HG03064 (cell line): ENCODE measurements around the gene TMEM213.

Experiments
- ATAC-seq: cut with Tn5 transposase; IDR thresholded peaks from one replicate; pipeline ENCODE4 v1.9.1; 2021; ENCODE audit warnings: low read depth; ENCODE audit not compliant: unreplicated experiment

Gene TMEM213

DNA sequence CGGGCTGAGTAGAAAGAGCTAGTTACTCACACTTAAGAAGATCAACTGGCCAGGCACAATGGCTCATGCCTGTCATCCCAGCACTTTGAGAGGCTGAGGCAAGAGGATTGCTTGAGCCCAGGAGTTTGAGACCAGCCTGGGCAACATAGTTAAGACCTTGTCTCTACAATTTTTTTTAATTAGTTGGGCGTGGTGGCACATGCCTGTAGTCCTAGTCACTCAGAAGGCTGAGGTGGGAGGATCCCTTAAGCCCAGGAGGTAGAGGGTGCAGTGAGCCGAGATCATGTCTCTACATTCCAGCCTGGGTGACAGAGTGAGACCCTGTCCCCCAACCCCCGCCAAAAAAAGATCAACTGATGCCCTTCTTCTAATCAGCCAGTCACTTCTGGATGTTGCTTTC, 74.8 kb downstream of the TMEM213 start:
- ATAC-seq, result no peak

DNA sequence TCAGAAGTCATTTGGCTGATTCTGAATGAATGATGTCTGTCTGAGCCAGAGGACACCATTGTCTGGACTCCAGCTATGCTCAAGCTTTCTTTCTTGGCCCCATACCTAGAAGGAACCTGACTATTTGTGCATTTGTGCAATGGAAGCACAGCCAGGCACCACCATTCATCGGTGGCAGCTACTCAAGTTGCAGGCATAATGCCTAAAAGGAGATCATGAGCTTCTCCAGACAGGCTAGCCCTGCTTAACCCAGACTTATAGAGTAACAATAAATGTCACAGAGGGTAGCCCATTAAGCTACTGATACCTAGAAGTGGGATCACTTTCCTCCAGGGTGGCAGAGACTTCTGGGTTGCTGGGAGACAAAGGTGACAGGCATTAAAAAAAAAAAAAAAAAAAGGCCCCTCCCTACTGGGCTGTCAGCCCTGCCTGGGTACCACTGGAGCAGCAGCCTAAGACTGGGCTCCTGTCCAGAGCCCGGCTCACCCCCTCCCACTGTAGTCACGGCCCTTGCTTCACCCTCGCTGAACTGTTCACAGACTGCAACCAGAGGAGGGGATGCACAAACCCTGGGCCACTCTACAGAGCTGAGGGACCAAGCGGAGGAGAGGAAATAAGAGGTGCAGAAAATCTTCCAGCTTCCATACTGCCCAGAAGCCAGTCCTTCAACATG, 75.6 kb downstream of the TMEM213 start:
- no peak for ATAC-seq

DNA sequence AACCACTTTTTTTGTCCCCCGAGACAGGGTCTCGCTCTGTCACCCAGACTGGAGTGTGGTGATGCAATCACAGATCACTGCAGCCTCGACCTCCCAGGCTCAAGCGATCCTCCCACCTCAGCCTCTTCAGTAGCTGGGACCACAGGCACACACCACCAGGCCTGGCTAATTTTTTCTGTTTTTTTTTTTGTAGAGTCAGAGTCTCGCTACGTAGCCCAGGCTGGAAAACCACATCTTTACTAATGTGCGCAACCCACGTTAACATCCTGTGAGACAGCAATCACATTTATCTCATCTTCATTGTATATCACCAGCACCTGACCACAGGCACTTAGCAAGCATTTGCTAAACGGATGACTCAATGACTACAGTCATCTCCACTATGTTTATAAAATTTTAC, 78.0 kb downstream of the TMEM213 start:
- no peak for ATAC-seq

DNA sequence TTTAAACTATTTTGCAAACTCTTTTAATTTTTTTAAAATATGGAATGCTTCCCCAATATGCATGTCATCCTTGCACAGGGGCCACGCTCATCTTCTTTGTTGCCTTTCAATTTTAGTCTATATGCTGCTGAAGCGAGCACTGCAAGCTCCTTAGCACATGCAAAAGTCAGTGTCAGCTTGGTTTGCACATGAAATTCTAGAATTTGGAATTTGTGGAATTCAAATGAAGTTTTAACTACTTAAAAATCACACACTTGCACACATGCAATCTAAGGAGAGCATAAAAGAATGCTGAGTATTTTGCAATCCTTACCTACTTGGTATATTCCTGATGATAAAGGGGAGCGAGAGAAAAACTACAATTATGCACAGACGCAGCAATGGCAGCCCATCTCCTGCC, 78.5 kb downstream of the TMEM213 start:
- ATAC-seq, result no peak

DNA sequence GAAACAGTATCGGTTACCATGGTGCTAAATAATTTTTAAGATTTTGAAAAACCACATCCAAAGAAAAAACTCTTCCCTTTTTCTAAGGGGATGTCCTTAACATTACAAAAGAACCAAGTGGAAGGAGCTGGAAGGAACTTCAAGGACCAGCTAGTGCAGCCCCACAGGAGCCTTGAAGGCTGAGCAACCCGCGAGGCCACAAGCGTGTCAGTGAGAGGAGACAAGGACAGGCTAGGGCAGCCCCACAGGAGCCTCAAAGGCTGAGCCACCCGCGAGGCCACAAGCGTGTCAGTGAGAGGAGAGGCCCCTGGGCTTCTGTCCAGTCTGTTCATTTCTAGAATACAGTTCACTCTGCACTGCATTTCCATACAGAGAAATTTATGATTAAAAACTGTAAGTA, 80.3 kb downstream of the TMEM213 start:
- ATAC-seq, result no peak

DNA sequence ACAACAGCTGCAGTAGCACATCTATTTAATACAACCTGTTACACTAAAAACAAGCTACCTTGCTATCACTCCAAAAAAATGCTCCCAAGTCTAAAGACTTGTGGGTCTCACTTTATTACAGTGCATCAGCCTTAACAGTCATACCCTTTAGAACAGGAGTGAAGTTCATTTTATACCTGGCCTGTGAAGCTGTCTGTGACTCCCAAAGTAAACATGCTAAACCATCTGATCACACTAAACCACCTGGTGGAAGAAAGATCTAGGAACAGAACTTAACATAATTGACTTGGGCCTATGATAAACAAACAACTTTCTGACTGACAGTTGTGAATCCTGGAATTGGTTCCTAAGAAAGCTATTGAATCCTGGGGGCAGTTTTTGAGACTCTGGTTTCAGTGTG, 81.1 kb downstream of the TMEM213 start:
- no peak for ATAC-seq

DNA sequence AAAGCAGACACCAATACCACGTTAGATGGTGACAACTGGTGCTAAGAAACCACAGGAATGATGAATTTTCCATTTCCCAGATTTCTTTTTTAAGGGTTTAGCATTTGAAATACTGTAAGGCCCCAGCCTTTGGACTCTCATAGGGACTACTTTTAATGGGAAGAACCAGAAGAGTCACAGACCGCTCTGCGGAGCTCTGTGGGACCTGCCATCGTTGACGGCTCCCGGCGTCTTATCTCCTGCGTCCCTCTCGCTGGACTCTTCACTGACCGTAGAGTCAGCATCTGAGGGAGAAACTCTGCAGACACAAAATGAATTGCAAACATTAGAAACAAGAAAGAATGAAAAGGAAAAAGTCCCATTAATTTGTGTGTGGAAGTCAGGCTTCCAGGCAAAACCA, 81.6 kb downstream of the TMEM213 start:
- no peak for ATAC-seq

DNA sequence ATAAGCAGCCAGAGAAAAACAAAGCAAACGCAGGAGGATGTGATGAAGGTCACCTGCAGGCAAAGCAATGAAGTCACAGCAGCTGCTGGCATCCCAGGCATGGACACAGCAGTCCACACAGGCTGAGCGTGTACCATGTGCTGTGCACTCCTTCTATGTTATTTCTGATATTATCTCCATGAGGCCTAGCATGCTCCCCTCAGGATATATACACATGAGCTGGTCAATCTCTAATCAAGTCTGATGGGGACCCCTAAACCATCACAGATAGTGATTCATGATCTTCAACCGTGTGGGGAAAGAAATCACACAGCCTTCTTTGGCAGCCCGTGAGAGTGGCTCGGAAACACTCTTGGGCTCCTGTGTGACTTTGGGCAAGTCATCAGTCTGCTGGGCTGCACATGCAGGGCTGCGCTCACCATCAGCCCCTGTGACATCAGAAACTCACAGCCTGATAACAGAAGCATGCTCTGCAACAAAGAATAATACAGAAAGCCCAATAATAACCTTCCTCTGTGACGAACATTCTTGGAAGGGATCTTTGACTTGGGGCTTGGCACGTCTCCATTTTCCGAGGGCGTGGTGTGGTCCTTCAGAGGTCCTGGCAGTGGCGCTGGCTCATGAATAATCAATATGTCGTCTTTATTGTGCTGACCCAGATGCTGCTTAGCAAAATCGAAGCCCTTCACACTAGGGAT, 83.2 kb downstream of the TMEM213 start:
- ATAC-seq, result no peak

DNA sequence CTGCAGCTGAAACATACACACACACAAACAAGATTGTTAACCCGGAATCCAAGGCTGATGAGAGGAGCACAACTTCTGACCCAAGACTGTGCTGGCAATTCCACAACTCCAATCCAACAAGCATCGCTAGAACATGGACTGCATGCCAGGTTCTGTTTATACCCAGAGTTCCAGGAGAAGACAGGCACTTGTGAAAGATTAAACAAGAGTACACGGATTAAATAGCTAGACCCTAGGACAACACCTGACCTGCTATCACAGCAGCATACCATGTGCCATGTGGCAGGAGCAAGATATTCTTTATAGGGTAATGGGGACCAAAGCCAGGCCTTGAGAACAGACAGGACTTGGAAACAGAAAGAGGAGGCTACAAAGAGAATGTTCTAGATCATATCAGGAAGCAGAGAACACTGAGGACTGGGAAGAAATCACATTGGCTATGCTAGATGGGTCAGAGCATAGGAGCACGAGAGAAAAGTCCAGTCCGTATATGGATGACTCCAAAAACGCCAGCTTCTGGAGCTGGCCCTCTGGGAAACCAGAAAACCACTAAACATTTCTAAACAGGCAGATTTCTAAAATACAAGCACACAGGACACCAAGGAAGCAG, 83.9 kb downstream of the TMEM213 start:
- no peak for ATAC-seq

DNA sequence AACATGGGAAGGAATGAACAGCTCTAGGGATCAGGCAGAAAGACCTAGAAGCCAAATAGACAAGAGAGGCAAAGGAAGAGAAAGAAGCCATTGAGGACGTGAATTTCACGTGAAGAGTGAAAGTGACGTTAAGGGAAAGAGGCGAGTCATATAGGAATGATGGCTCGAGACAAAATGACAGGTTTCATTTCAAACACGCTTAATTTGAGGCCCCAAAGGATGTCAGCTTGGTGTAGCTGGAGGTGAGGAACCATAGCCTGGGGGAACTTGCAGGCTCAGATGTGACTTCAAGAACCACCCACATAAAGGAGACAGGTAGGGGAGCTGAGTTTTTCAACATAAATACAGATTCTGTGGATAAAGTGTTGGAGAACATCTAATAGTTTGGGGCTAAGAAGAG, 84.5 kb downstream of the TMEM213 start:
- no peak for ATAC-seq

DNA sequence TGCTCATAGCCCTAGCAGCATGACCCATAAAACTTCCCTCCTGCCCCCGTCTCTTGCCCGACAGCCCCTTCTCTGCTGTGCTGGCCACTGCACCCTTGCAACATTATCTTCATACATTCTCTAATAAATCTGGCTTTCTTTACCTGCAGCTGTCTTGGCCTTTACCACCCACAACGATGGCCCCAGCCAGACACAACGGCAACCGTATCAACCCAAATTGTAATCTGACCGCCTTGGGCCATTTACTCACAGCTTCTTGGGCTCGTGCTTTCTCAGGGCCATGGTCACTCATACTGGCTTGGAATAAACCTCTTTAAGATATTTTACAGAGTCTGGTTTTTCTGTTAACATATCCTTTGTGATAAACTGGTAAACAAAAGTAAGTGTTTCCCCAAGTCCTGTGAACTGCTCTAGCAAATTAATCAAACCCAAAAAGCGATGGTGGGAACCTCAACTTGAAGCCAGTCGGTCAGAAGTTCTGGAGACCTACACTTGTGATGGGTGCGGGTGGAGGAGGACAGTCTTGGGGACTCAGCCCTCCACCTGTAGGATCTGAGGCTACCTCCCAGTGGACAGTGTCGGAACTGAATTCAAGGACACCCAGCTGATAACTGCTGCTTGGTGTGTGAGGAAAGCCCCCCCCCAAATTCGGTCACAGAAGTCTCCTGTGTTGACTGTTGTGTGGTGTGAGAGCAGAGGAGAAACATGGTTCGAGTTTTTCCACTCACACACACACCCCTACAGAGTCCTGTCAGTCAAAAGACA, 87.8 kb downstream of the TMEM213 start:
- no peak for ATAC-seq

DNA sequence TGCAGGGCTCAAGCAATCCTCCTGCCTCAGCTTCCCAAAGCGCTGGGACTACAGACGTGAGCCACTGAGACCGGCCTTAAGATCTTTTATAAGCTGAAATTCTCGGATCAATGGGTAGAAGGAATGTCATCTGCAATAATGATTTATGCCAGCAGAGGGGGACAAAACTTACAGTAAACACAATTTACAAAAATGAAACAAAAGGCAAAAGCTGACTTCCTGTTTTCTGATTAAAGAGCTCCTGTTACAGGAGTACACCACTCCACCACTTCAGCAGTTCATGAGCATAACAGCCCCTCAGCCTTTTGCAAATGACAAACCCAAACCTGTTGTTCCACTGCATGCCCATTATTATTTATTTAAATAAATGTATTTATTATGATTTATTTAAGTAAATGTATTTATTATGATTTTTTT, 88.7 kb downstream of the TMEM213 start:
- ATAC-seq, result peak; percentile 80

DNA sequence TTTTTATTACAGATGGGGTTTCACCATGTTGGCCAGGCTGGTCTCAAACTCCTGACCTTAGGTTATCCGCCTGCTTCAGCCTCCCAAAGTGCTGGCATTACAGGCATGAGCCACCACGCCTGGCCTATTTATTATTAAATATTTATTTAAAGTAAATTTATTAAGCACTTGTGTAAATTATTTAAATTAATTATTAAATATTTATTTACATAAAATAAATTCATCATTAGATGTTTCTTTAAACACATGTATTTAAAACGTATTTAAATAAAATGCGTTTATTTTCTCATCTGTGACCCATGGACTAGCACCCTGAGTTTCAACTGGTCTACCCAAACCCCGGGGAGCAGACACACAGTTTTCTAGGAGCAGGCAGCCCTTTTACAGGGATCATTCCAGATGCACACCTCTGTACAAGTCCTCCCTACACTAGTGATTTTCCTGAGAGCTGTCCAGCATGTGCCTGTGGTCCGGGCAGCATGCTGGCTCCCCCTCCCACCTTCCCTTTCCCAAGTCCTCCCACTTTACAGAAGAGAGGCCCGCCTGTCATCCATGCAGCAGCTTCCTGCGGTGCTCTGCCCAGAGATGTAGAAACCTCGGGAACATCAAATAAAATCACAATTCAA, 89.4 kb downstream of the TMEM213 start:
- ATAC-seq, result no peak
